Measurements from ENCODE around the gene FER1L5.

The FER1L5 gene

DNA sequence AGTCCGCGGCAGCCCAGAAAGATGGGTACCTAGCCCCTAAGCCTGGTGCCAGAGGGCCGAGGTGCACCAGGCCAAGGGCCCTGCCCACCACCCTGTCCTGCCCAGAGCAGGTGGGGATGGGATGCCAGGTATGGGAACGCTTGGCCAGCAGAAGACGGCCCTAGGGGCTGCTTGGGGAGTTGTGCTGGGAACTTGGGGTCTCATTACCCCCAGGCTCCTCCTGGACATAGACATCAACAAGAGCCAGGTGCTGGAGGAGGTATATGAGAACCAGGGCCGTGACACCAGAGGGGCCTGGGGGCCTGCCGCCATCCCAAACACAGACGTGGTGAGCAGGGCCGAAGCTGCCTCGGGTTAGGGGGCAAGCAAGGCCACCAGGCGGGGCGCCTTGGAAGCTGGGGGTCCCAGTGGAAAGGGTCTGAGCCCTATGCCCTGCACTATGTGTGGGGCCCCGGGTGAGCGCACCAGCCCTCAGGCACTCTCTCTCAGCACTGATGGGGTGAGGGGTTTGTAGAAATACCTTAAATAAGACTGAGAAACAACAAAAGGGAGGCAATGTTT, 46.9 kb downstream of the FER1L5 start:
- no peaks in the 10 kb centered on the region for H3K36me3 ChIP-seq
- H3K4me3 ChIP-seq (ENCODE audit: low read depth, low read length) = no peak overlapping the region
- no peaks in the 10 kb centered on the region for H3K9me3 ChIP-seq
- TF ChIP-seq, protein P1, sequence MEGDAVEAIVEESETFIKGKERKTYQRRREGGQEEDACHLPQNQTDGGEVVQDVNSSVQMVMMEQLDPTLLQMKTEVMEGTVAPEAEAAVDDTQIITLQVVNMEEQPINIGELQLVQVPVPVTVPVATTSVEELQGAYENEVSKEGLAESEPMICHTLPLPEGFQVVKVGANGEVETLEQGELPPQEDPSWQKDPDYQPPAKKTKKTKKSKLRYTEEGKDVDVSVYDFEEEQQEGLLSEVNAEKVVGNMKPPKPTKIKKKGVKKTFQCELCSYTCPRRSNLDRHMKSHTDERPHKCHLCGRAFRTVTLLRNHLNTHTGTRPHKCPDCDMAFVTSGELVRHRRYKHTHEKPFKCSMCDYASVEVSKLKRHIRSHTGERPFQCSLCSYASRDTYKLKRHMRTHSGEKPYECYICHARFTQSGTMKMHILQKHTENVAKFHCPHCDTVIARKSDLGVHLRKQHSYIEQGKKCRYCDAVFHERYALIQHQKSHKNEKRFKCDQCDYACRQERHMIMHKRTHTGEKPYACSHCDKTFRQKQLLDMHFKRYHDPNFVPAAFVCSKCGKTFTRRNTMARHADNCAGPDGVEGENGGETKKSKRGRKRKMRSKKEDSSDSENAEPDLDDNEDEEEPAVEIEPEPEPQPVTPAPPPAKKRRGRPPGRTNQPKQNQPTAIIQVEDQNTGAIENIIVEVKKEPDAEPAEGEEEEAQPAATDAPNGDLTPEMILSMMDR (IDR thresholded peaks at IDR 0.05; ENCODE audit: low read depth, low read length) = no peak
- no peaks in the 10 kb centered on the region for H3K27me3 ChIP-seq
- DNase-seq = no peak
- peaks cover 7% of the 10 kb centered on the region; the same call in 1 of the 2 replicates for H3K4me1 ChIP-seq

DNA sequence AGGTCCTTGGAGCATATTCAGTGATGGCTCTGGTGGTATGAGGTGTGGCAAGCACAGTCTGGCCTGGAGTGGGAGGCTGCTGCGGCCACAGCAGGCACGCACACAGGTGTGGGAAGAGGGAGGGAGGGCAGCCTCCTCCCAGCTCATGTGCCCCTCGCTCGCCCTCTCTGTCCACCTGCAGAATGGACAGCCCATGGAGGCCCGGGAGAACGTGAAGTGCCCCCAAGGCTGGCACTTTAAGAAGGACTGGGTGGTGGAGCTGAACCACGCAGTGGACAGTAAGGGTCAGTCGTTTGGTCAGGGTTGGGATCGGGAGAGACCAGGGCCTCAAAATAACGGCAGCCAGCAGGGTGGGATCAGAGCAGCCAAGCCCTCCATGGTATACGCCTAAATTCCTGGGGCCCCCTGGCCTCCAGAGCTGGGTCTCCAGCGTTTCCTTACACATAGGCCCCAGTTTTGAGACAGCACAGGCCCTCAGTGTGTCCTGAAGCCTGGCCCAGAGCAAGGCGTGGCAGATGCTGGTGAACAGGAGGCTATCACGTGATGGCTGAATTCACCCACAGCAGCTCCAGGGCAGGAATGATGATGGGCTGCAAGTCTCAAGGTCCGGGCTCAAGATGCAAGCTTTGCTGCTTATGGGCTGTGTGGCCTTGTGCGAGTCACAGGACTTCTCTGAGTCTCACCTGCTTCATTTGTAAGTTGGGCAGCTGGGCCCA, 47.9 kb downstream of the FER1L5 start:
- DNase-seq = no peak
- TF ChIP-seq, protein P1 (IDR thresholded peaks at IDR 0.05; ENCODE audit: low read depth, low read length) = no peak
- Histone ChIP-seq H3K27me3 (no peaks in the 10 kb centered on the region), H3K4me1 (peaks cover 7% of the 10 kb centered on the region; the same call in 1 of the 2 replicates), H3K4me3 (ENCODE audit: low read depth, low read length) (no peak overlapping the region), H3K9me3 (no peaks in the 10 kb centered on the region), H3K36me3 (no peaks in the 10 kb centered on the region)

DNA sequence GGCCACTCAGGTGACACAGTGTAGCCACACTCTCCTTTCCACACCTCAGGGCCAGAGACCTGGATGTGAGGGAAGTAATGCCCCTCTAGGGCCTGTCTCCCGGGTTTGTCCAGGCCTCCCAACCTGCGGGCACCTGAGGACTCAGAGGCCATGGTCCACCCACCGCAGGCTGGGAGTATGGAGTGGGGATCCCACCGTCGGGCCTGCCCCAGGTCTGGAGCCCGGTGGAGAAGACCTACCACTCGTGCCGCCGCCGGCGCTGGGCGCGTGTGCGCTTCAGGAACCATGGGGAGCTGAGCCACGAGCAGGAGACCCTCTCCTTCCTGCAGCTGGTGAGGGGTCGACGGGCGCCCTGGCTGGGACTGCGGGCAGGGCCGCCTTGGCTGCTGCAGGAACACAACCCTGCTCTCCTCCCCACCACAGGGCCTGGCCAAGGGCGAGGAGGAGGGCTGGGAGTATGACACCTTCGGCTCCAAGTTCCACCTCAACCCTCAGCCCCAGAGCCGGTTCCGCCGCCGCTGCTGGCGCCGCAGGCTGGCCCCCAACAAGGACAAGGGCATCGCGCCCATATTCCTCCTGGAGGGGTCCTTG, 48.6 kb downstream of the FER1L5 start:
- no peaks in the 10 kb centered on the region for H3K36me3 ChIP-seq
- no peaks in the 10 kb centered on the region for H3K9me3 ChIP-seq
- TF ChIP-seq, protein P1 (IDR thresholded peaks at IDR 0.05; ENCODE audit: low read depth, low read length) = no peak
- H3K4me3 ChIP-seq (ENCODE audit: low read depth, low read length) = no peak overlapping the region
- peaks cover 2% of the 10 kb centered on the region; the same call in 1 of the 2 replicates for H3K4me1 ChIP-seq
- DNase-seq = no peak
- no peaks in the 10 kb centered on the region for H3K27me3 ChIP-seq

DNA sequence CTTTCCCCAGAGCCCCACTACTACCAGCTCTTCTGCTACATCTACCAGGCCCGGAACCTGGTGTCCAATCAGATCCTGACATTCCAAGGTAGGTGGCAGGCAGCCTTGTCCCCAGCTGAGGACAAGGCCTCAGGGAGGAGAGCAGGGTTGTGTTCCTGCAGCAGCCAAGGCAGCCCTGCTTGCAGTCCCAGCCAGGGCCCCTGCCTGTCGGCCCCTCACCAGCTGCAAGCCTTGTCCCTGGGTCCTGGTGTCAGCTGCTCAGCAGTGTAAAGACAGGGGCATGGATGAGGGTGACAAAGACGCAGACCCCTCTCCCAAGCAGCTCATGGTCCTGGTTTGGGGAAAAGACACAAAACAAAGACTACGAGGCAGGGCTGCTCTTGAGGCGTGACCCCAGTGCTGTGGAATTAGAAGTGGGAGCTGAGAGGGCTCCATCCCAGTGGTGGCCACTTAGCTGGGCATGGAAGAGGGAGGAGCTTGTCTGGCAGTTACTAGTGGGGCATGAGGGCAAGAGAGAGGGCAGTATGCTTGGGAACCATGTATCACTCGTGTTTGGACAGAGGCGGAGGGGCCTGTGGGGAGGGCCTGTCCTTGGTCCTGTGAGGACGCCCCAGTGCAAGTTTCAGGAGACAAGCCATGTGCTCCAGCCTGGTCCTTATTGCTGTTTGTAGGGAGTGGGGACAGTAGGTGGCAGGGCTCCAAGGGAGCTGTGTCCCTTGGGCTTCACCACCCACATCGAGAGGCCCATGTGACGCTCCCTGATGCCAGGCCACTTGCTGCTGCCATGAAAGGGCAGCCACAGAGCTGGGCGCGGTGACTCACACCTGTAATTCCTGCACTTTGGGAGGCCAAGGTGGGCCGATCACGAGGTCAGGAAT, 49.8 kb downstream of the FER1L5 start:
- H3K27me3 ChIP-seq = no peaks in the 10 kb centered on the region
- TF ChIP-seq, protein P1 (IDR thresholded peaks at IDR 0.05; ENCODE audit: low read depth, low read length) = no peak
- no peak overlapping the region for H3K4me3 ChIP-seq (ENCODE audit: low read depth, low read length)
- no peaks in the 10 kb centered on the region for H3K36me3 ChIP-seq
- H3K9me3 ChIP-seq = no peaks in the 10 kb centered on the region
- H3K4me1 ChIP-seq = no peaks in the 10 kb centered on the region
- no peak for DNase-seq

DNA sequence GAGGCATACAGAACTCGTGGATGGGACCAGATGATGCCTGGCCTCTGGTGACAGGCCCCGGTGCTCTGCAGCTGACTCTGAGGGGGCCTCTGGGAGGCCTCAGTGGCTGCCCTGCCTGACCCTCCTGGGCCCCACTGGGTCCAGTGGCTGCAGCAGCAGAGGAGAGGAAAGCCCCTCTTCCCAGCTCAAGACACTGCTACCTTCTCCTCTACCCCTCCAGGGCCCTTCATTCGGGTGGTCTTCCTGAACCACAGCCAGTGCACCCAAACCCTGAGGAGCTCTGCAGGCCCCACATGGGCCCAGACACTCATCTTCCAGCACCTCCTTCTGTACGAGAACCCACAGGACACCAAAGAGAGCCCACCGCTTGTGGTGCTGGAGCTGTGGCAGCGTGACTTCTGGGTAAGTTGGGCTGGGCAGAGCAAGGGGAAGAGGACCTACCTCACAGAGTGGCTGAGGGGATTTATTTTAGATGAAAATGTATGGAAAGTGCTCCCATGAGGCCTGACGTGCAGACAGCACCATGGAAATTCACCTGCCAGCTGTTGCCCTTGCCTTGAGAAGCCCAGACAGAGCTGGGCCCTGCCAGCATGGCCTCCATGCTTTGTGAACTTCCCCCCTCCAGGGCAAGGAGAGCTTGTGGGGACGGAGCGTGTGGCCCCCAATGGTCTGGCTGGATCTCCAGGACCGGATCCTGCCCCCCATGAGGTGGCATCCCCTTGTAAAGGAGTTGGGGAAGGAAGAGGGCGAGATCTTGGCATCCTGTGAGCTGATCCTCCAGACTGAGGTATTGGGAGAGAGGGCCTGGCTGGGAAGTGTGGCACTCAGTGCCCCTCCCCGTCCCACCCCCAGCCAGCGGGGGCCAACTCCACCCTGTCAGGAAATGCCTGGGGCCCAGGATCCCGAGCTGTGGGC, 51.0 kb downstream of the FER1L5 start:
- Histone ChIP-seq H3K4me3 (ENCODE audit: low read depth, low read length) (no peak overlapping the region), H3K36me3 (no peaks in the 10 kb centered on the region), H3K27me3 (no peaks in the 10 kb centered on the region), H3K4me1 (no peaks in the 10 kb centered on the region), H3K9me3 (no peaks in the 10 kb centered on the region)
- TF ChIP-seq, protein P1 (IDR thresholded peaks at IDR 0.05; ENCODE audit: low read depth, low read length) = no peak
- no peak for DNase-seq
